MCF 10A (cell line): ENCODE results near the gene RANBP6. TPM values are rescaled to one million over a fixed set of nuclear protein-coding genes. Genes with fewer than 3 reads are reported as not detected.

Experiments
- BruUV-seq: library from RNA; stranded (reverse); fragments of 400-500 nt; replicated peaks from 2 replicates; lab custom pipeline; 2021; lab: Mats Ljungman, UMichigan
- CTCF ChIA-PET: fragments of 300-600 bp; sonication (Branson Sonifier 250); formaldehyde crosslinking; extraction: SDS; loops from one replicate; lab custom pipeline; 2021; ENCODE audit warnings: antibody characterized with exemption, inconsistent platforms; lab: Yijun Ruan, JAX
- POLR2A ChIA-PET: fragments of 300-600, 350-650 bp; sonication (Branson Sonifier 250); formaldehyde crosslinking; extraction: SDS; loops from one replicate; lab custom pipeline; 2020; ENCODE audit warnings: antibody characterized with exemption, inconsistent platforms; lab: Yijun Ruan, JAX
- DNase-seq: peaks from one replicate; pipeline ENCODE4 v3.0.0-alpha.2; 2018; ENCODE audit not compliant: unreplicated experiment
- H3K27ac Mint-ChIP-seq: one replicate; pipeline ENCODE4 v1.8.0; 2022; ENCODE audit warnings: mild to moderate bottlenecking, low read depth, mixed read lengths; ENCODE audit not compliant: unreplicated experiment
- H3K27me3 Mint-ChIP-seq: one replicate; pipeline ENCODE4 v1.8.0; 2022; ENCODE audit warnings: mixed read lengths; ENCODE audit not compliant: insufficient read depth, unreplicated experiment
- H3K36me3 Mint-ChIP-seq: one replicate; pipeline ENCODE4 v1.8.0; 2022; ENCODE audit warnings: mild to moderate bottlenecking, moderate library complexity, mixed read lengths; ENCODE audit not compliant: insufficient read depth, unreplicated experiment
- H3K4me1 Mint-ChIP-seq: one replicate; pipeline ENCODE4 v1.8.0; 2022; ENCODE audit warnings: mixed read lengths; ENCODE audit not compliant: insufficient read depth, unreplicated experiment
- H3K4me3 Mint-ChIP-seq: one replicate; pipeline ENCODE4 v1.8.0; 2022; ENCODE audit warnings: mild to moderate bottlenecking, moderate library complexity, mixed read lengths; ENCODE audit not compliant: unreplicated experiment
- H3K9me3 Mint-ChIP-seq: one replicate; pipeline ENCODE4 v1.8.0; 2022; ENCODE audit warnings: mixed read lengths; ENCODE audit not compliant: unreplicated experiment
- CTCF ChIP-seq: fragments of 200-600 bp; IDR thresholded peaks from one replicate; pipeline ENCODE4 v1.8.0; 2022; ENCODE audit warnings: antibody characterized with exemption, mild to moderate bottlenecking; ENCODE audit not compliant: unreplicated experiment
- intact Hi-C: fragments of 100-400 bp; cut with micrococcal nuclease; formaldehyde crosslinking; loops from 2 replicates; pipeline ENCODE4 v1.14.1; 2022
- total RNA-seq: library from RNA; stranded (reverse); gene quantifications from 2 replicates; pipeline ENCODE4 v1.2.3, GENCODE V29; 2022

The RANBP6 gene
- total RNA-seq, 1 experiment from 2014 or later = 13.9 TPM

GRCh38 chr9:5999443-6000101 lies 15.9 kb downstream of the RANBP6 start:
- no TSS peak for BruUV-seq
- POLR2A ChIA-PET = no interaction called here
- Mint-ChIP-seq H3K4me3 (no peak overlapping the region), H3K4me1 (peaks cover 30% of the 10 kb centered on the region), H3K27ac (no peak overlapping the region), H3K9me3 (no peaks in the 10 kb centered on the region), H3K36me3 (peaks cover 6% of the 10 kb centered on the region), H3K27me3 (no peaks in the 10 kb centered on the region)
- no peak for TF ChIP-seq CTCF
- intact Hi-C loops = no loop called here
- CTCF ChIA-PET = interaction anchor here (1.8 kb wide), 1 partner anchor 114 kb away, joined by 4 read pairs; no protein-coding TSS in a partner anchor
- no peak for DNase-seq

GRCh38 chr9:5994493-5994892 lies 20.9 kb downstream of the RANBP6 start:
- Mint-ChIP-seq H3K4me1 (peaks cover 14% of the 10 kb centered on the region), H3K27me3 (no peaks in the 10 kb centered on the region), H3K9me3 (no peaks in the 10 kb centered on the region), H3K36me3 (no peaks in the 10 kb centered on the region), H3K4me3 (no peak overlapping the region), H3K27ac (no peak overlapping the region)
- intact Hi-C loops = no loop called here
- no peak for TF ChIP-seq CTCF
- no peak for DNase-seq
- CTCF ChIA-PET = interaction anchor here (0.9 to 2.2 kb wide), 2 partner anchors 30 to 108 kb away, joined by 3 to 7 read pairs; no protein-coding TSS in a partner anchor
- no TSS peak for BruUV-seq
- POLR2A ChIA-PET = interaction anchor here (2.2 kb wide), 1 partner anchor 13 kb away, joined by 11 read pairs; a partner anchor contains a TSS

- Mint-ChIP-seq H3K4me1 (peaks cover 7% of the 10 kb centered on the region), H3K27ac (no peak overlapping the region), H3K4me3 (no peak overlapping the region), H3K9me3 (no peaks in the 10 kb centered on the region), H3K27me3 (no peaks in the 10 kb centered on the region), H3K36me3 (peaks cover 27% of the 10 kb centered on the region)
- ChIA-PET CTCF (interaction anchor here (0.6 to 1.1 kb wide), 3 partner anchors 15 to 329 kb away, joined by 3 to 4 read pairs (median 3); no protein-coding TSS in a partner anchor), POLR2A (interaction anchor here (0.5 to 1.5 kb wide), 5 partner anchors 19 to 1496 kb away, joined by 3 to 4 read pairs (median 3); no protein-coding TSS in a partner anchor)
- no peak for TF ChIP-seq CTCF
- intact Hi-C loops = no loop called here
- no TSS peak for BruUV-seq
- DNase-seq = no peak
Observed at GRCh38 chr9:5988265-5988664, 27.2 kb downstream of the RANBP6 start.

- Mint-ChIP-seq H3K9me3 (no peaks in the 10 kb centered on the region), H3K27me3 (no peaks in the 10 kb centered on the region), H3K4me1 (peaks cover under 1% of the 10 kb centered on the region), H3K36me3 (peaks cover 24% of the 10 kb centered on the region), H3K4me3 (no peak overlapping the region), H3K27ac (no peak overlapping the region)
- ChIA-PET CTCF (interaction anchor here (0.6 to 1.0 kb wide), 2 partner anchors 71 to 150 kb away, joined by 3 to 4 read pairs; partner anchors contain the start of gene ERMP1), POLR2A (interaction anchor here (0.7 kb wide), 1 partner anchor 18 kb away, joined by 5 read pairs; no protein-coding TSS in a partner anchor)
- BruUV-seq = no TSS peak
- no peak for DNase-seq
- TF ChIP-seq CTCF = no peak
- intact Hi-C loops = no loop called here
Observed at GRCh38 chr9:5983042-5983441, 32.4 kb downstream of the RANBP6 start.
